Adipocyte (in vitro differentiated cells): ENCODE data around the gene MISP3.

Experiments used
- DNase-seq: peaks from one replicate; pipeline ENCODE4 v3.0.0-alpha.2; 2015; ENCODE audit warnings: low read depth
- H3K27me3 ChIP-seq: replicated peaks from 2 replicates; pipeline ENCODE4 v1.7.0; 2013; ENCODE audit warnings: mild to moderate bottlenecking, low read length, moderate library complexity; ENCODE audit not compliant: control insufficient read depth, insufficient read depth
- H3K36me3 ChIP-seq: 2 replicates; pipeline ENCODE4 v1.7.0; 2013; ENCODE audit warnings: low read length, mild to moderate bottlenecking, moderate library complexity; ENCODE audit not compliant: control insufficient read depth, insufficient read depth, severe bottlenecking
- H3K4me1 ChIP-seq: 2 replicates; pipeline ENCODE4 v1.7.0; 2013; ENCODE audit warnings: mild to moderate bottlenecking, low read length, moderate library complexity; ENCODE audit not compliant: control insufficient read depth, insufficient read depth
- H3K4me3 ChIP-seq: 2 replicates; pipeline ENCODE4 v1.7.0; 2013; ENCODE audit warnings: mild to moderate bottlenecking, low read length, moderate library complexity
- H3K9ac ChIP-seq: 2 replicates; pipeline ENCODE4 v1.7.0; 2013; ENCODE audit warnings: mild to moderate bottlenecking, low read length, moderate library complexity
- H3K9me3 ChIP-seq: 2 replicates; pipeline ENCODE4 v1.7.0; 2013; ENCODE audit warnings: mild to moderate bottlenecking, low read length, moderate library complexity; ENCODE audit not compliant: control insufficient read depth

Gene MISP3

DNA sequence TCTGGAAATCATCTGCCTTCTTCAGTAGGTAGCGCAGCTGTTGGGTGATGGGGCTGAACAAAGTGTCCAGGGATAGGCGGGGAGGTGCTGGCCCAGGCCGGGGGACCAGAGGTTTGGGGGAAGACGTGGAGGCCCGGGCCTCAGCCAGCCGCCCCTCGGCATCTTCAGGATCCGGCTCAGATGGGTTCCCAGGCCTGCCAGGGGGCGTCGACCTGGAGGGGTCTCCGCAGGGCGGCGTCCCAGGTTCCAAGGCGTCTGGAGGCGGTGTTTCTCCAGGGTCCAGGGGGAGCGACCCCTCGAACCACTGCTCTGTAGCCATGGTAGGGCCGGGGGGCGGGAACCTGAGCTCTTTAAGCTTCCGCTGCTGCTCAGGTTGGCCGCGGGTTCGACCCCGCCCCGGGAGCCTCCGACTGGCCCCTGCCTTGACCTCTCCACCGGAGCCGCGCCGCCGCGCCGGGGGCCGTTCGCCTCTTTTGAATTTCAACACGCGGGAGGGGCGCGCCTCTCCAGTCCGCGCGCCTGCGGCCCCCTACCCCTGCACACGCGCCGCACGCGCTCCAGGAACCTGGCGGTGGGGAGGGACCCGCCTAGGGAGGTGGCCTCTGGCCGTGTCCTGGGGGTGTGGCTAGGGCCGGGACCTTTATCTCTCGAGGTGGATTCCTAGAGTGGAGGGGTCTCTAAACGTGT is 12.9 kb downstream of the MISP3 start, which contains the start of gene C19orf67:
Gene C19orf67, minus strand, starts transcription at position 475 of the 687 bp plus-strand sequence. Its CDS starts 156 bp downstream, at position 319.
- Histone ChIP-seq H3K9ac (no peak within 1 kb of the TSS), H3K27me3 (no peaks in the 10 kb centered on the region), H3K4me3 (no peak within 1 kb of the TSS), H3K36me3 (peaks cover 14% of the 10 kb centered on the region), H3K4me1 (peaks cover 14% of the 10 kb centered on the region), H3K9me3 (no peaks in the 10 kb centered on the region)
- DNase-seq: no peak

DNA sequence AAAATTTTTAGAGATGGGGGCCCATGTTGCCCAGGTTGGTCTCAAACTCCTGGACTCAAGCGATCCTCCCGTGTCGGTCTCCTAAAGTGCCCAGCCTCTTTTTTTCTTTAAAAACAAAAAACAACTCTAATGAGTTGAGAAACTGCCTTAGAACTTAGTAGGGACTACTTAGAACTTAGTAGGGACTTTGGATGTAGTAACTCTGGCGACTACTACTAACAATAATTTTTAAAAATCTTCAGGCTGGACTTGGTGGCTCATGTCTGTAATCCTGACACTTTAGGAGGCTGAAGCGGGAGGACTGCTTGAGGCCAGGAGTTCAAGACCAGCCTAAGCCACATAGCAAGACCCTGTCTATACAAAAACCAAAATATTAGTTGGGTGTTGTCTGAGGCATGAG is 13.5 kb downstream of the MISP3 start:
- no peak for DNase-seq
- Histone ChIP-seq H3K36me3 (peaks cover 14% of the 10 kb centered on the region), H3K9me3 (no peaks in the 10 kb centered on the region), H3K9ac (no peak overlapping the region), H3K27me3 (no peaks in the 10 kb centered on the region), H3K4me3 (no peak overlapping the region), H3K4me1 (peaks cover 13% of the 10 kb centered on the region)

DNA sequence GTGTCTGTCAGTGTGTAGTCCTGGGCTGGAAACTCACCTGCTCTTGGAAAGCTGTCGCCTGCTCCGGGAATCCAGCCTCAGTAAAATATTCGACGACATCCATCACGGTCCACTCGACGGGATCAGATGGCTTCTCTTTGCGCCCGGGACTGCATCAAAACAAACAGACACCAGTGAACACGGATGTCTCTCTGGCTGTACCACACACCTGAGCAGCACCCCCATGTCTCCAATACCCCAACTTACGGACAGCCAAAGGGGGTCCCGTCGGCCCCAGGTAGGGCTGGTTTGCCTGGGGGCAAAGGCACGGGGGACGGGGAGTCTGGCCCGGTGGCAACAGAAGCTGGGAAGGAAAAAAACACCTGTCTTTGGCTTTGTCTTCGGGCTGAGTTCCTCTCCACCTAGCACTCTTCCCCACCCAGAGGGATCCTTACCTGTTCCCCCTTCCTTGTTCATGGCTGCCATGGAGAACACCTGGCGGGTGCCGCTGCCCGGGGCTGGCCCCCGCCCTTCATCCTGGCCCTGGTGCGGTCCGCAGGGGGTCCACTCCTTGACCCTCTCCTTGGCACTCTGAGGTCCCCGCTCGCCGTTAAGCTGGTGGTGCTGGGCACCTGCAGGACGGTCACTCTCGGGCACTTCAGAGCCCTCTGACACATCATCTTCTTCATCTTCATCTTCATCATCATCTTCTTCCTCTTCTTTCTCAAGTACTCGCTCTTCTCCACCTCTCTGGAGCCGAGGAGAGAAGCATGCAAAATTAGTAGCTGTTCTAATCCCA is 16.2 kb downstream of the MISP3 start:
- peak overlapping the region; percentile 49 for H3K9ac ChIP-seq
- H3K4me3 ChIP-seq: peak overlapping the region; percentile 70
- H3K9me3 ChIP-seq: peaks cover 9% of the 10 kb centered on the region
- H3K36me3 ChIP-seq: peaks cover 19% of the 10 kb centered on the region
- no peak for DNase-seq
- H3K4me1 ChIP-seq: peaks cover 11% of the 10 kb centered on the region
- H3K27me3 ChIP-seq: no peaks in the 10 kb centered on the region

DNA sequence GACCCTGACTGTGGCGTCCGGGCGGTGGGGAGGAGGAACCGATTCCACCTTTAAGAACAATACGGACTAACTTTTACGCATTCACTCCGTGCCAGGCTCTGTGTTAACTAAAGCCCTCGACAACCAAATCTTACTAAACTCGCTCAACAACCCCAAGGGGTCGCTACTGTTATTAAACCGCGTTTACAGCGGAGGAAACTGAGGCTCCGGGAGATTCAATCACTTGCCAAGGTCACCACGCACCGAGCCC is 16.8 kb downstream of the MISP3 start:
- H3K9me3 ChIP-seq: peaks cover 9% of the 10 kb centered on the region
- no peaks in the 10 kb centered on the region for H3K27me3 ChIP-seq
- H3K4me3 ChIP-seq: peak overlapping the region; percentile 70
- DNase-seq: peak; percentile 40
- H3K4me1 ChIP-seq: peaks cover 11% of the 10 kb centered on the region
- H3K36me3 ChIP-seq: peaks cover 19% of the 10 kb centered on the region
- H3K9ac ChIP-seq: peak overlapping the region; percentile 49

DNA sequence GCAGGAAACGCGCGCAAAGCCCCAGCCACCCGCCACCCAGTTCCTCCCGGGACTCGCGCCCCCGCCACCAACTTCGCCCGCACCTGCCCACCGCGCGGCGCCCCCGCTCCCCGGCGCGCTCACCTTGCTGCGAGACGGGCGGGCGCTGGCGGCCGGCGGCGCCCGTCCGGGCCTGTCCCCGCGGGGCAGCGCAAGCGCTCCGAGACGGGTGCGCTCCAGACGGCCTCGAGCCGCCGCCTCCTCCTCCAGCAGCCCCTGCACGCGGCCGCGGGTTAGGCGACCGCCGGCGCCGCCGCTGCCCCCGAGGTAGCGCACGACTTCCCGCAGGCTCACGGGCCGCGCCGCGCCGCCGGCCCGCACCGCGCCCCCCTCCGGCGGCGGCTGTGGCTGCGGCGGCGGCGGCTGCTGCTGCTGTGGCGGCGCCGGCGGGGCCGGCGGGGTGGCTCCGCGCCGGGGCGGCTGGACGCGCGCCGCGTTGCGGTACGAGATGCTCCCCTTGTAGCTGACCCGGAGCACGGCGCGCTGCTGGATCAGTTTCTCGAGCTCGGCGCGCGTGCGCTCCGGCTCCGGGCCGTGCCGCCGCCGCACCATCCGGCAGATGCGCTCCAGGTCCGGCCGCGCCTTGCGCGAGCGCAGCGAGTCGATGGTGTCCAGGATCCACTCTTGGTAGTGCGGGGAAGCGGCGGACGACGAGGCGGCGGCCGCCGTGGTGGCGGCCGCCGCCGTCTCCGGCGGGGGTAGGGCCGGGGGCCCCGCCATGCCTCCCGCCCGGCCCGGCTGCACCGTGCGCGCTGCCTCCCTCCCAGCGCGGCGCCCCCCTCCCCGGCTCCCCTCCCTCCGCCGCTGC is 17.3 kb downstream of the MISP3 start:
- Histone ChIP-seq H3K9ac (peak overlapping the region; percentile 54), H3K9me3 (peaks cover 9% of the 10 kb centered on the region), H3K36me3 (peaks cover 19% of the 10 kb centered on the region), H3K27me3 (no peaks in the 10 kb centered on the region), H3K4me3 (peak overlapping the region; percentile 76), H3K4me1 (peaks cover 11% of the 10 kb centered on the region)
- peak; percentile 77 for DNase-seq

DNA sequence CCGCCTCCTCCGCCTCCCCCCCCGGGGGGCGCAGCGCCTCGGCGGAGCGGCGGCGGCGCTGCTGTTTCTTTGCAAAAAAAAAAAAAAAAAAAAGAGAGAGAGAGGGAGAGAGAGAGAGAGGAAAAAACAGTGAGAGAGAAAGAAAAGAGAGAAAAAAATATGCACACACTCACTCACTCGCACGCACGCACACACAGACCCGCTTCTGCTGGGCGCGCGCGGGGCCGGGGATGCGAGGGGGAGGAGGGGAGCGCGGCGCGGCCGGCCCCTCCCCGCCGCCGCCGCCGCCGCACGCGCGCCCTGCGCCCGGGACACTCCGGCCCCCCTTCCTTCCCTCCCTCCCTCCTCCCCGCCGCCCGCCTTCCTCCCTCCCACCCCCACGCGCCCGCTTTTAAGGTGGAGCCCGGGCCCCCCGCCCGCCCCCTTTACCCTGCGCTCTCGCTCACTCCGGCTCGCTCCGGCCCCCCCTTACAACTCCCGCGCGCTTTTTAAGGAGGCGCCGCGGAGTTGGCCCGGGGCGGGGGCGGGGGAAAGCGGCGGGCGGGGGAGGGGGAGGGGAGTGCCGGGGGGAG is 18.0 kb downstream of the MISP3 start, which contains the start of gene SAMD1:
Gene SAMD1, minus strand, starts transcription at position 243 of the 572 bp plus-strand sequence.
- peaks cover 19% of the 10 kb centered on the region for H3K36me3 ChIP-seq
- DNase-seq: peak; percentile 97
- peaks cover 9% of the 10 kb centered on the region for H3K9me3 ChIP-seq
- no peaks in the 10 kb centered on the region for H3K27me3 ChIP-seq
- H3K4me3 ChIP-seq: peak within 1 kb of the TSS; percentile 87
- peak within 1 kb of the TSS; percentile 92 for H3K9ac ChIP-seq
- peaks cover 11% of the 10 kb centered on the region for H3K4me1 ChIP-seq

DNA sequence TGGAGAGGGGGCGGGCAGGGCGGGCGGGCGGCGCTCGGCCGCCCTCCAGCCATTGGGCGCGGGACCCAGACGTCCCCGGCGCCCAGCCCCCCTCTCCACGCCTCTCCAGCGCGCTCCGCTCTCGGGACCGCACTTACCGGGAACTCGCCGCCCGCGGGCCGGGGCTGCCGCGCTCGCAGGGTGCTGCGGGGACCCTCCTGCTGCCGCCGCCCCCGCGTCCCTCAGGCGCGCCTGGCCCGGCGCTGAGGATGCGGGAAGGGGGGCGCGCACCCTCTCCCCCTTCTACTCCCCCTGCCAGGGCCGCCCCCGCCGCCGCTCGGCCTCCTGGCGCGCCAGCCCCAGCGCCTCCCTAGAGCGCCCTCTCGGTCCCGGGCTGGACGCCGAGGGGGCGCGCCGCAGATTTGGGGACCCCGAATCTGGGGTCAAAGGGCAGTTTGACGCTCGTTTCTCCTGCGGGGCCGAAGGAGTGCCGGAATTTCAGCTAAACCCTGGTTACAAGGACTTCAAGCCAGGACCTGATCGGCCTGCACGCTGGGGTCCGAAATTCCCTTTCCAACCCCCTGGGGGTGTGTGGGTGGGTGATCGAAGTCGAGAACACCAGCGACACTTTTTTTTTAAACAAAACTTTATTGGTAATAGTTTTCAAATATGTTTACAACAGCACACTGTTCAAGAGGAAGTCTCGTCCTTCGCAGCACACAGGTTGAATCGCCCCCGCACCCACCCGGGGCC is 18.7 kb downstream of the MISP3 start:
- Histone ChIP-seq H3K27me3 (no peaks in the 10 kb centered on the region), H3K36me3 (peaks cover 20% of the 10 kb centered on the region), H3K4me1 (peaks cover 11% of the 10 kb centered on the region), H3K9ac (peak overlapping the region; percentile 92), H3K4me3 (peak overlapping the region; percentile 87), H3K9me3 (peaks cover 9% of the 10 kb centered on the region)
- DNase-seq: peak; percentile 58

DNA sequence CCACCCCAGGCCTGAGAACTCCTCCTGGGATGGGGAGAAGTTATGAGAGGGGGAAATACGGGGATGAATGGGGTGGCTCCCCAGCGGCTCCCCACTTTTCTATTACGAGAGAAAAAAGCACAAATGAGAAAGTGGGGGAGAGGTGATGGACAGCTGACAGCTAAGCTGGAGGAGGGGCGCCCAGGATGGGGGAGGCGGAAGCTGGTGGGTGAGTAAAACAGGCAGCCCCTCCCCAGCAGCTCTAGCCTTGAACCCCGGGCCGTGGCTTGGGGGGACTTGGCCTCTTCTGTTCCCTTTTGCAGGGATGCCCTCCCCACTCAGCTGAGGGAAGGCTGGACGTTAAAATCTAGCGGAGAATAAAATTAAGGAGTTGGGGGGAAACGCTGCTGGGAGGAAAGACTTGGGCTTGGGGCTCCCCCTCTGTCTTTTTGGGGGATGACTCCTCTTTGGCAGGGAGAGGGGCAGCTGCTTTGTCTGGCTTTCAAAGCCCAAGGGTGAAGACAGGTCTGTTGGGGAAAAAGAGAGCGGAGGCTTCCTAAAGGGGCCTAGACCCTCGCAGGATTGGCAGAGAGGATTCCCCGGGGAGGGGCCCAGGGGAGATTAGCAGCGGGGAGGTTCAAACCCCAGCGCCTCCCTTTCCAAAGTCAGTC is 19.4 kb downstream of the MISP3 start:
- peaks cover 9% of the 10 kb centered on the region for H3K9me3 ChIP-seq
- H3K4me1 ChIP-seq: peaks cover 11% of the 10 kb centered on the region
- H3K4me3 ChIP-seq: peak overlapping the region; percentile 87
- peak overlapping the region; percentile 92 for H3K9ac ChIP-seq
- H3K27me3 ChIP-seq: no peaks in the 10 kb centered on the region
- DNase-seq: no peak
- H3K36me3 ChIP-seq: peaks cover 27% of the 10 kb centered on the region

DNA sequence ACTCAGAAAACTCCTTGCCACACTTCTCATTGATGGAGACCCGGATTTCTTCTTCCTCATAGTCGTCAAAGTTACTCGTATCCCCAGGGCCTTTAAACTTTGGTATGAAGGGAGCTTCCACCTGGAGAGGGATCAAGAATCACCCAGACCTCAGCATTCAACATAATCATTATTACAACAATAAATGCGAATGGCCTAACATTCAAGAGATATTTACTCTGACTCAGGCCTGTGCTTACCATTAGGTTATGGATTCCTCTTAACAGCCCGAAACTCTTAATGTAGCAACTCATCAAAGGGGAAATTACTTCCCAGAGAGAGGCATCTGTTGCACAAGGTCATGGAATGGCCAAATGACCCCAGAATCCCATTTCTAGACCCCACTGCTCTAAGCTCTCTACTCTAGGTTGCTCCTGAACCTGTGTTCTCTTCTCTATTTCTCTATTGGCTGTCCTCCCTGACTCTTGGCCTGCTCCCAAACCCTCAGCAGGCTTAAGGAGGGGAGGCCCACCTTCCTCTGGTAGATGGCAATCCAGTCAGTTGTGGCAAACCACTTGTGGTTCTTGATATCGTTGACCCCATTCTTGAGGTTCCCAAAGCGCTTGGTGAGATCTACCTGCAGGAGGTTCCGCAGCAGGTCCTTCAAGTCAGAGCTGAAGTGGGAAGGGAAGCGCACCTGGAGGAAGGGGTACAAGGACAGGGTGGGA is 20.7 kb downstream of the MISP3 start:
- H3K9me3 ChIP-seq: peaks cover 9% of the 10 kb centered on the region
- no peaks in the 10 kb centered on the region for H3K27me3 ChIP-seq
- peaks cover 33% of the 10 kb centered on the region for H3K36me3 ChIP-seq
- H3K4me3 ChIP-seq: peak overlapping the region; percentile 6
- no peak overlapping the region for H3K9ac ChIP-seq
- H3K4me1 ChIP-seq: peaks cover 11% of the 10 kb centered on the region
- DNase-seq: no peak

DNA sequence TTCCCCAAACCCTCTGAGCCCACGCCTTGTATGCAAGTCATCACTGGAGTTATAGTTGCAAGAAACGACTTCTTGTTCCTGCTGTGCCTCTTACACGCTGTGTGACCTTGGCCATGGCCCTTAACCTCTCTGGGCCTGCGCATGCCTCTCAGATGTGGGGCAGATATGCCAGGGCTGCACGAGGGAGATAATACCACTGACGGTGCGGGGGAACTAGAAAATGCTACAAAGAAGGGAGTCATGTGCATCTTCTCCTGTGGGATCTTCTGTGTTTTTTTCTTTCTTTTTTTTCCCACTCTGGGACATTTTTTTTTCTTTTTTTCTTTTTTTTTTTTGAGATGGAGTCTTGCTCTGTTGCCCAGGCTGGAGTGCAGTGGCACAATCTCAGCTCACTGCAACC is 22.3 kb downstream of the MISP3 start:
- Histone ChIP-seq H3K4me1 (peaks cover 5% of the 10 kb centered on the region), H3K36me3 (peaks cover 34% of the 10 kb centered on the region), H3K9ac (no peak overlapping the region), H3K27me3 (no peaks in the 10 kb centered on the region), H3K9me3 (peaks cover 9% of the 10 kb centered on the region), H3K4me3 (no peak overlapping the region)
- DNase-seq: no peak
